Dedifferentiated amniotic fluid mesenchymal stem cell (primary cell): ENCODE data around the gene NGEF.
"Not testable (repeated sequence)": the region's sequence is repeated elsewhere in the genome, so short reads cannot be mapped to it uniquely, and the experiment has no call there.

ENCODE experiments used
- DNase-seq: peaks from one replicate; pipeline ENCODE4 v3.0.0-alpha.2; 2016; ENCODE audit errors: extremely low spot score

Gene NGEF

DNA sequence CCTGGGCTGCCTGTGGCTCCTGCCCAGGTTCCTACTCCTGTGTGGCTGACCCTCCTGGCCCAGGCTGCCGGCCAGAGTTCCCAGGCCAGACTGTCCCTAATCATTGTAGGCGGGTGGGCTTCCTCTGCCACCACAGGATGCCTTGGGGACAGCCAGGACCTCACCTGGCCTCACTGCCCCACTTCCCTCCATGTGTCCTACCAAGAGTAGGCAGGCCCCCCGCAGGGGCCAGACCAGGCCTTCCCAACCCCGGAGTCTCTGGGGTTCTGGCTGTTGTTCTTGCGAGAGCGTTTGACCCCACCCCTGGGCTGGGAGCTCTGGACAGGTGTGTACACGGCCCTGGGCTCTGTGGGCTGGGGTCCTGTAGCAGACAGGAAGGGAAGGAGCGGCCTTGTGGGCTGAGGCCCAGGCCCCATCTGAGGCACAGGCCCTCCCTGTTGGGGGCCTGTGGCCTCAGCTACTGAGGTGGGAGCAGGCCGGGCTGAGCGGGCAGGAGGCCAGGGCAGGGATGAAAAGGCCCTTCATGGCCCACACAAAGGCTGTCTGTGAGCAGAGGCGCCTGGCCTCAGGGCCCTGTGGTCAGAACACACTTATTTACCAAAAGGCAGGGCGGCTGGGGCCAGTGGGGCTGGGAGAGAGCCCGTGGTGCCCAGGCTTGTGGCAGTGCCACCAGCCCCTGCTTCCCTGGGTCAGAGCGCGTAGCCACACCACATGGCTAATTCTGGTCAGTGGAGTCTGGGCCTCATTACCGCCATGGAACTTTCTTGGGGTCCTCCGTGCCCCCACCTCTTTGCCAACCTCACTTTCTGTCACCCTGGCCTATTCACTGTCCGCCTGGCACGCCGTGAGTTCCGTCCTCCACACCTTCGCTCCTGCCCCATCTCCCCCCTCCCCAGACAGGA lies 141.0 kb downstream of the NGEF start:
- DNase-seq: no peak

DNA sequence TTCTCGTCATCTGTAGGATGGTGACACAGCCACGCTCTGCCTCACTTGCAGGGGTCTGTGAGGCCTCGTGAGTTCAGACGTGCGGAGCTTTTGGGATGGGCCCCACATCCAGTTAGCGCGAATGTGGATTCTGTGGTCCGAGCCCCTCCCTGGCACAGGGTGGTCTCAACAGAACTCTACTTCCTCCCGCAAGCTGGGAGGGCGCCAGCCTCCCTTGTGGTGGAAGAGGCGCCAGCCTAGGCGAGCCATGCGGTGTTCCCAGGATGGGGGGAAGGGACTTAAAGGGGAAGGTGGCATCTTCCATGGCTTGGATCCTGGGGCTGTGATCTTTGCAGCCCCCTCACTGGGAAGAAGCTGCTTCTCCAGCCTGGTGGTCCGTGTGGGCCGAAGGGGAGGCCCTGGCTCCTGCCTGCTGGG lies 141.6 kb downstream of the NGEF start:
- no peak for DNase-seq

DNA sequence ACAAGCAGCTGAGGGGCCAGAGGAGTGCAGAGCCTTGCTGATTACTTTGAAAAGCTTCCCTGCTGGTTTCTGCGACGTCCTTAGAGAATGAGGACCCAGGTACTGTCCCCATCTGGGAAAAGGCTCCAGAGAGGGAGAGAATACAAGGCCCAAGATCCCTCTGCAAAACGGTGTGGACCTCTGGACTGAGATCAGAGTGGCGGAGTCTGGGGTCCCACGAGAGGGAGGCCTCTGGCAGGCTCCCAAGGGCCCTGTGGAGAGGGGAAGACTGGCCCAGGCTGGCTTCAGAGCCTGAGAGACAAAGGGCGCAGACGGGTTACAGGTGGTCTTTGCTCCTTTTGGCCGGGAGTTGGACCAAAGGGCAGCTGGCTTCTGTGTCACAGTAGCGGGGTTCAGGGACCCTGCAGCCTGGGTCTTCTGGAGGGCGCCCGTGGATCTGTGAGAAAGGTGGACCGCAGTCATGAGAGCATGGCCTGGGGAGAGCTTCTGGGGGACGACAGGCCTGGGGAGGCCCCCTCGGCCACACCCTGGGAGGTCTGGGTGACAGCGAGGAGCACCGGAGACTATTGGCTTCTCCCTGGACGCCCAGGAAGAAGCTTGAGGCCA lies 142.2 kb downstream of the NGEF start:
- DNase-seq: no peak

DNA sequence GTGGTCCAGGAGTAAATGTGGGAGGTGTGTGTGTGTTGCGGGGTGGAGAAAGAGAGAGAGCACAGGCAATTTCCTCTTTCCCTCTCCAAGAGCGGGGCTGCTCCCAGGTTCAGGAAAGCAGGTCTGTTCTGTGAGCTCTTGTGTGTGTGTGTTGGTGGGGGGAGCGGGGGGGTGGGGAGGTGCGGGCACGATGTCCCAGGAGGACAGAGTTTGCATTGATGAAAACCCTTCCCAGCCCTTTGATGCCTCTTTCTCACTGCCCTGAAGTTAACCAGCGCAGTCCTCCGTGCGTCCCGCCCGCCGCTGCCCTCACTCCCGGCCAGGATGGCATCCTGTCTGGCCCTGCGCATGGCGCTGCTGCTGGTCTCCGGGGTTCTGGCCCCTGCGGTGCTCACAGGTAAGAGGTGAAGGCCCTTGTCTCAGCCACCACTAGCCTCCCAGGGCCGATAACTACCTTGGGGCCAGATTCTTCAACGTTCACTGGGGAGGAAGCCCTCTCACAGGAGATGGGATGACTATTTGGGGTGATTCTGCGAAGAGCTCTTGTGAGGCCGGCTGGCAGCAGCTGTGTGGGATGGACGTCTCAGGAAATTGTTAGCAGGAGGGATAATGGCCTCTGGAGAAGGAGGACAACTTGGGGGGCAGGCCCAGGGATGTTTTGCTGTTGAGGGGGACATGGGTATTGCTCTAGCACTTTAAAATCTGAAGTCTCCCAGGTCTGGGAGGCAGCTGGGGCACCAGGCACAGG lies 142.9 kb downstream of the NGEF start, which contains the start of gene SNORC:
SNORC (plus strand) TSS at position 247 of the 748 bp plus-strand sequence; CDS start at position 325, 78 bp downstream.
- DNase-seq: no peak

DNA sequence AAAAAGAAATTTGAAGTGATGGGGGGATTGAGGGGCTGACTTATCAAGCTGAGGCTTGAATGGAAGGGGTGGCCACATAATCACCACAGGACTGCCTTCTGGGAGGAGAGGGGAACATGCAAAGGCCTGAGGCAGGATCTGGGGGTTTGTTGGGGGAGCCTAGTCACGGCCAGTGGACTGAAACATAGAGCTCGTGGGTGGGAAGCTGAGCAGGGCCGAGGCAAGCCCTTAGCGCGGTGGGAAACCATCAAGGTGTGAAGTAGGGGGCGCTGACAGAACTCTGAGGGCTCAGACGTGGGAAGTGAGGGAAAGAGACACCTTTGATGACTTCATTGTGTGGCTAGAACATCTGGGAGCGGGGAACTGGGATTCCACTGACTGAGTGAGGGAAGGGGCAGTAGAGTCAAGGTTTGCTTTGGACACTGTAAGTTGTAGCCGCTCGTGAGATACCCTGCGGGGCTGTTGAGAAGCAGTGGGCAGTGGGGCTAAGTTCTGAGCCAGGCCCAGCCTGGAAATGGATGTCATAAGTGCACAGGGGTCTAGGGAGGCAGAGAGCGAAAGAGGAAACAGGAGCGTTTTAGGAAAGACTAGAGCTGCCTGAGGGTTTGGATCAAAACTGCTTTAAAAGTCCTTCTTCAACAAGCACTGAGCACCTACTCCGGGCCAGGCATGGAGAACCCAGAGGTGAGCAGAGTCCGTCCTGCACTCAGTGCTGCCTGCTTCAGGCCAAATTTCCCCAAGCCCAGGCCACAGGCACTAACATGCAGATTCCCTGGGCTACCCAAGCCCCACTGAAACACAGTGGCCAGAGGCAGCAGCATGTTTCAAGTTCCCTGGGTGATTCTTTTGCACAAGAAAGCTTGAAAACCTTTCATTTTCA lies 143.7 kb downstream of the NGEF start:
- DNase-seq: no peak

DNA sequence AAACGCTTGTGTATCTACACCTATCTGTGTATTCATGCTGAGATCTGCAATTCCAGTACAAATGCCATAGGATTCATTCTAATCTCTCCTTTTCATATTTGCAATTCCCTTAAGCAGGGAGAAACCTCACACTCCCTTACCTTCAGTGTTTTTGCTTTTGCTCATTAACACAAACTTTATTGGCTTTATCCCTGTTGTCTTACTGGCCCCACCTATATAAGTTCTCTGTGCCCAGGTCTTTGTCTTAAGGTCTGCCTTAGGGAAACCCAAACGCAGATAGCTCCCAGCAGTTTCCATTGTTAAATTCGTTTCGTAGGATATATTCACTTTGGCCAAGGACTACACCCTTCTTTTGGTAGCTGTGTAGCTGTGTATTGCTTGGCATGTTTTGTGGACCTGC lies 147.0 kb downstream of the NGEF start:
- no peak for DNase-seq

DNA sequence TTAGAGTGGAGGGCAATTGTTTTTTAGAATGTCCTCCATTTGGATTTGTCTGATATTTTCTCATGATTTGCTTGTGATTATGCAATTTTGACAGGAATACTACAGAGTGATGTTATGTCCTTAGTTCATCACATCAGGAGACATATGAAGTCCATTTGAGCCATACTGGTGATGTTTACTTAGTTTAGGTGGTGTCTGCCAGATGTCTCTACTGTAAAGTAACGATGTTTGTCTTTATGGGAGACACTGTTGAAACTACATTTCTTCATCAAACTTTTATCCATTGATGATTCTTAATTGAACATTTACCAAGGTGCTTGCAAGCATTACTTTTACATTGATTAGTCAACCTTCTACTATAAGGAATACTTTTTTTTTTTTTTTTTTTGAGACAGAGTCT lies 147.9 kb downstream of the NGEF start:
- DNase-seq: no peak

DNA sequence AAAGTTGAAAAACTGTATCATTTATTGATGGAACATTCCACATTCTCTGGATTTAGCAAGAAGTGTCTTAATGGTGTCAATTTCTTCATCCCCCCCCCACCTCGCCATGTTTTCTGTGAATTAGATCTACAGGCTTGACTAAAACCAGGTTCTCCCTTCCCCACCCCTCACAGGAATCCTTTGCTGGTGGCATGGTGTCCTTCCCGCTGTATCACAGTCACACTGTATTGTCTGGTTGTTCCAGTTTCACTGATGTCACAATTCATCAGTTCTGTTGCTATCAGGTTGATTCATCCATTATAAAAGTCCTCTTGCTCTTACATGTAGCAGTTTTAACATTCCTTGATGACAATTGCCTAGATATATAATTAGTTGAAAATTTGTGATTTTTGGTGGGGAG lies 149.1 kb downstream of the NGEF start:
- DNase-seq: no peak

DNA sequence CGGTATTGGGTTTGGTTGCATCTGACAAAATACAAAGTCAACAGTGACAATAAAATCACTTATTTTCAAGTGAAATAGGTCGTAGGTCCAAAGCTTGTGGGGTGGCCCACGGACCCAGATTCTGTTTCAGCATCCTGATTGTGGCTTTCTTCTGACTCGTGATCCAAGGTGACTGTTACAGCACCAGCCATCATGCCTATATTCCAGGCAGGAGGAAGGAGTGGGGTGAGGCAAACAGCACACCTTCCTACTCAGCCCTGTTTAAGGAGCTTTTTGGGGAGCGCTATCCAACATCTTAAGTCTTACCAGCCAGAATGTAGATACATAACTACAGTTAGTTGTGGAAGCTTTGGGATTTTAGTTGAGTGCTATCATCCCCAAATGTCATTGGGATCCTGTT lies 151.7 kb downstream of the NGEF start:
- no peak for DNase-seq

DNA sequence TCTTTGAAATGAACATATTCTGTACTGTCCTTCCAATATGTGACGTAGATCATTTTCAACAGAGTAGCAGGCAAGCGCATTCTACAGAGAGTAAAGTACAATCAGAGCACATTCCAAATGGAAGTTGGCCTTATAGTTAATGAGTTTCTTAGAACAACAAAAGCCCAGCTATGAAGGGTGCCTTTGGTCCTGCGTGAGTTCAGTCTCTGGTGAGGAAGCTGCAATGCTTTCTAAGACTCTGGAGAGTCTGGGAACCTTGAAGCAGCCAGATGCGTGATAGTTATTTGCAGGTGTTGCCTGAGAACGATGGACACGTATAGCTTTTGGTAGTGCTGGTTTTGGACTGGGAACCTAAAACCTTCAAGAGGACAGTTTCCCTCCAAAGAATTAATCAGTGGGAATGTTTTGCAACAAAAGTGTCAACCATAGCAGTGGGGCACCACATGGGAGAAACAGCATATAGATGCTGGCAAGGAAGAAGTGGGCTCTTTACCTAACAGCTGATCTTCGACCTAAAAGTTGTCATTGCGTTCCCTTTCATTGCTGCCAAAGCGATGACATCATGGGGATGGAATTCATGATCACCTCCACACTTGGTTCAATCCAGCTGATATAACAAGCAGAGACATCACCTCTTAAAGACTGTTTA lies 152.3 kb downstream of the NGEF start:
- DNase-seq: no peak

DNA sequence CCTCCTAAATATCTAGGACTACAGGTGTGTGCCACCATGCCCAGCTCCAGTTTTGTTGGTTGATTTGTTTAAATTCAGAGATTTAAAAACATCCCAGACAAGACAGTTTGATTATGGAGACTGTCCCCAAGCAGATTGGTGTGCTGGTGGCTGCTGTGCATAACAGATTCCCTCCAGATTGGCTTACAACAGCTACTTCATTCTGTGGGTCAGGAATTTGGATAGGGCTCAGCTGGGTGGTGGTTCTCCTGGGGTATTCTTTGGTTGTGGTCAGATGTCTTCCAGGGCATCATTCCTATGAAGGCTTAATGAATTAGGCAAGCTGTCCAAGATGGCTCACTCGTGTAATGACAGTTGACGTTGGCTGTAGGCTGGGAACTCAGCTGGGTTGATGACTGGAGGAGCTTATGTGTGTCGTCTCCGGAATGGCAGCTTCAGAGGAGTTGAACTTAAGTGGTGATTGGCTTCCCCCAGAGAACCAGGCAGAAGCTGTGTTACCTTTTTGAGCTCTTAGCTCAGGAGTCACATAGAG lies 153.6 kb downstream of the NGEF start:
- DNase-seq: no peak

DNA sequence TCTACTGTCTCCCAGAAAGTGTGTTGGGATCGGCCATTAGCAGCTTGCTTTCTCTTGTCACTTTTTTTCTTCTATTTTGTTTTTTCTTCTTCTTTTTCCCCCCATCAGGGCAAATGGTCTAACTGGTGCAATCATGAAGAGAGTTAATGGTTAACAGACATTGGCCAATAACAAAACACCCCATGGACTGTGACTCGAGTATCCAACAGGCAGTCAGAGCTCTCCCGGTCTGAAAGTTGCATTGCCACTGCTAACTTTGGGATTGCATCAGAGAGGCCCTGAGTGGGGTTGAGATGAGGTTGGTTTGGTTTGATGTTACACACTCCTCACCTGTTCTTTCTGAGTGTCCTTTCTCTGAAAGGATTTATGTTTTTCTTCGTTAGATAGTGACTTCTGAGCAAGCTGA lies 155.9 kb downstream of the NGEF start:
- DNase-seq: peak; percentile 67

DNA sequence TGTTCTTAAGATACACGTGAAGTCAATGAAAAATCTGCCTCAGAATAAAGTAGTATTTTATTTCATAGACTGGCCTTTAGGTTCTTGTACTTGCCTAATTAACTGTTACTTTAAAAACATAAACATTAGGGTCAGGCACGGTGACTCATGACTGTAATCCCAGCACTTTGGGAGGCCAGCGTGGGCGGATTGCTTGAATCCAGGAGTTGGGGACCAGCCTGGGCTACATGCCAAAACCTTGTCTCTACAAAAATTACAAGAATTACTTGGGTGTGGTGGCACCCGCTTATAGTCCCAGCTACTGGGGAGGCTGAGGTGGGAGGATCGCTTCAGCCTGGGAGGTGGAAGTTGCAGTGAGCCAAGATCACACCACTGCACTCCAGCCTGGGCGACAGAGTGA lies 159.0 kb downstream of the NGEF start:
- DNase-seq: peak; percentile 56

DNA sequence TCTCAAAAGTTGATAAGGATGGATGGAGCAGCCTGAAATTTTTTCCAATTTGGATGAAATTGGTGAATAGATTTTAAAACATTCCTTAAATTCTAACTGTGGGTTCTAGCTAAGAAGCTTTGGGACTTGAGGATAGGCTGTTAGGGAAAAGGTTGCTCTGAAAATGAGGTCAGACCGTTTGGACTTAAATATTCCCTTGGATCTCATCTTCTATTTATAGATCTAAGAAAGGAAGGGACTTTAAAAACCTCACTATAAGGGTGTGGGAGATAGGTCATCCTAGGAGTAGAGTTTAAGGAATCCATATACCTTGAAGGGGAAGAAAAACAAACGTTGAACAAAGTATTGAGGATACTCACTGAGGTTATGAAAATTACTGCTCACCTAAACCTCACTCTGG lies 160.4 kb downstream of the NGEF start:
- DNase-seq: no peak

DNA sequence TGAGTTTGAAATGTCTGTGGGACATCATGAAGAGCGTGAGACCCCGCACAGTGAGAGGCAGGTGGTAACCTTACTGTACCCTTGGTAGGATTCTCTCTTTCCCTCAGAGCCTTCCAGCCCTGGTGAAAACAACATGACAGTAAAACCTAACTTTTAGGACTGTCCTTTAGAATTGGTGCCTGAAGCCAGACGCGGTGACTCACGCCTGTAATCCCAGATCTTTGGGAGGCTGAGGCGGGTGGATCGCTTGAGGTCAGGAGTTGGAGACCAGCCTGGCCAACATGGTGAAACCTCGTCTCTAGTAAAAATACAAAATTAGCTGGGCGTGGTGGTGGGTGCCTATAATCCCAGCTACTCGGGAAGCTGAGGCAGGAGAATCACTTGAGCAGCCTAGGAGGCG lies 161.0 kb downstream of the NGEF start:
- not testable (repeated sequence) for DNase-seq

DNA sequence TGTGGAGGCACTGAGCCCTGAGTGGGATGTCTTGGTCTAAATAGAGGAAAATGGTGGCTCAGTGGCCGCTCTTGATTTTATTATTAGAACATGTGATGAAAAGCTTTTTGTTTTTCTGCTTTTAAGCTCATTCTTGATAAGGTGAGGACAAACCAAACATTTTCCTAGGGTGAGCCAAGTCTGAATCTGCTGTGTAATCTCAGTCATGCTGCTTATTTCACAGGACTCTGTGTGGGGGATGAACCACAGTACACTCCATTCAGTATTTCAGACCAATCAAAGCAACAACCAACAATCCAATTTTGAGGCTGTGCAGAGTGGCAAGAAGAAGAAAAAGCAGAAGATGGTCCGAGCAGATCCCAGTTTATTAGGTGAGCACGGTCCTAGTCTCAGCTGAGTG lies 163.0 kb downstream of the NGEF start:
- DNase-seq: no peak

DNA sequence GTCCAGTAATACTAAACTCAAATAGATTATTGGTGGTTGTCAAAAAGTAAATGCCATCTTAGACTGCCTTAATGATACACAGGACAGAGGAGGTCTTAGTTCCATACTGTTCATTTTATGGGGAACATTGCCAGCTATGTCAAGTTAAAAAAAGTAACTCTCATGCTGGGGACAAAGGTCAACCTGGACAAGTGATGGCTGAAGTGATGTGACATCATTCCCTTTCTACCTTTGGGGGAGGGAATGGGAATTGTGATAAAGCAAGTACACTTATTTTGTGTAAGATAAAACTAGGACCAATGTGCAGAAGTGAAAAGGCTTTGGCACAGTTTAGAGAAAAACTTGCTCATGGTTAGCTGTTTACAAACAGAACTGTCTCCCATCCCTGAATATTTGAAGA lies 167.0 kb downstream of the NGEF start:
- no peak for DNase-seq

DNA sequence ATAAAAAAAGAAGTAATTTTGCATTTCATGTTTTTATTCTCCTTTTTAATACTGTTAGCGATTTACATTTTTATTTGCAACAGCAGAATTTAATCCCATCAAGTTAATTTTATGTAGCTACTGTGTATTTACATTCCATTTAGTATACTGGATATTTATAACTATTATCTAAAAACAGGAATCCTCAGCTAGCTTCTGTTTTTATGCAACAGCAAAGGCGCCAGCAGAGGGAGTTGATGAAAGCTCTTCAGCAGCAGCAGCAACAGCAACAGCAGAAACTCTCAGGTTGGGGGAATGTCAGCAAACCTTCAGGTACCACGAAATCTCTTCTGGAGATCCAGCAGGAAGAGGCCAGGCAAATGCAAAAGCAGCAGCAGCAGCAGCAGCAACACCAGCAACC lies 169.2 kb downstream of the NGEF start:
- no peak for DNase-seq

DNA sequence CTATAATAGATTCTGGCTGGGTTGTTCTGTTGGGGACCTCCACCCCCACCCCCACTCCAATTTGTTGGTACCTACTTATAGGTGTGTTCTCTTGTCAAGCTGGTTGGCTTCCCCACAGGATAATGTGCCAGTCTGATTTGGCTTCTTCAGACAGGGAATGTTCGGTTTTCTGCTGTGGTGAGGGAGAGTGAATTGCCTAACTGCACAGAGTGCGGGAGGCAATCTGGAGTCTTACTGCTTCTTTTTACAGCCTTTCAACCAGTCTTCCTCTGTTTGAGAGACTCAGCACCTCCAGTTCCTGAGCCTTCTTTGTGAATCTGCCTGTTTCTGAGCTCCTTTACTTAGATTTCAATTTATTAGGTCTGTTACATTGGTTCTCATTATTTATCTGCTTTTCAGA lies 170.4 kb downstream of the NGEF start:
- DNase-seq: no peak

DNA sequence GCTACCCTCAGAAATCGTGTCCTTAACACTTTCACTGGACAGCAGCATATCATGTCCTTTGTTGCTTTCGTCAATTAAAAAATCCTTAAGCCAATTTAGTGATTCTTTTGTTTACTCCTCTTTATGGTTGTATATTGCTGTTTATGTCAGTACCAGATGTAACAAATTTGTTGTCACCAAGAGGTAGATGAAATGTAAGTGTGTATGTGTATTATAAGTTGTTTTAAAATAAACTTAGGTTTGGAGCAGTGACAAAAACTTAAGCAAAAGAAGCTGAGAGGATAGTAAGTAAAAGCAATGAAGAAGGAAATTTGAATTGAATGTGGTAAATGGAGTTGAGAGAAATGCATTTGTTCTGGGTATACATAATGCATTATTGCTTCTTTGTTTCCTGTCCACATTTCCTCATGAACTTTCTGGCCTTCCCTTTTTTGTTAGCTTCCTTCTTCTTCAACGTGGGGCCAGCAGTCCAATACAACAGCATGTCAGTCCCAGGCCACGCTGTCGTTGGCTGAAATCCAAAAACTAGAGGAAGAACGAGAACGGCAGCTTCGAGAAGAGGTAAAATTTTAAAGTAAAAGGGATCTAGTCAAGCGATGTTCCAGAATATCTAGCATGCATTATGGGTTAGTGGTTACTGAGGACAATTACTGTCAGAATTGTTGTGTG lies 173.5 kb downstream of the NGEF start:
- DNase-seq: no peak
